Left lobe of liver (tissue), 2 donors: ENCODE data around the gene SLC34A3. TPM values are rescaled to one million over a fixed set of nuclear protein-coding genes. Genes with fewer than 3 reads are reported as not detected.
"Not testable (repeated sequence)": the region's sequence is repeated elsewhere in the genome, so short reads cannot be mapped to it uniquely, and the experiment has no call there.

Source experiments
- ATAC-seq: fragments of 200-7000 bp; cut with Tn5 transposase; one replicate; pipeline ENCODE4 v1.9.1; 2020; ENCODE audit warnings: mild to moderate bottlenecking, moderate library complexity
- DNase-seq: peaks from one replicate; pipeline ENCODE4 v3.0.0-alpha.2; 2020; ENCODE audit warnings: low spot score
- total RNA-seq: library from RNA; stranded (reverse); gene quantifications from one replicate; pipeline ENCODE4 v1.2.1, GENCODE V29; 2021
- donor health status: DM: no; HTN: no; CAD: no; lungs with moderate emphysema.
- donor health status: DM: no; HTN: yes; CAD: no.

SLC34A3 gene
- total RNA-seq, 1 donor from 2014 or later = not detected

- ATAC-seq (peak; percentile 25), DNase-seq (peak; percentile 68)
These were observed 11.0 kb downstream of the SLC34A3 start for GRCh38 chr9:137241490-137242268.

- ATAC-seq (no peak), DNase-seq (no peak)
These were observed 11.8 kb downstream of the SLC34A3 start for GRCh38 chr9:137242269-137243203.

- not testable (repeated sequence) for ATAC-seq, DNase-seq
These were observed 12.5 kb downstream of the SLC34A3 start for GRCh38 chr9:137243266-137243625.

GRCh38 chr9:137243626-137244485 is 13.2 kb downstream of the SLC34A3 start:
- no peak for DNase-seq

GRCh38 chr9:137244486-137245449 is 14.1 kb downstream of the SLC34A3 start:
- ATAC-seq (no peak), DNase-seq (no peak)

More at GRCh38 chr9:137243626-137244485, 13.2 kb downstream of the SLC34A3 start:
- no peak for ATAC-seq

- ATAC-seq = no peak
These were observed 15.0 kb downstream of the SLC34A3 start for GRCh38 chr9:137245450-137246421.

GRCh38 chr9:137247135-137247915 is 16.6 kb downstream of the SLC34A3 start:
- ATAC-seq = peak; percentile 43
- DNase-seq = no peak

More at GRCh38 chr9:137245450-137246421, 15.0 kb downstream of the SLC34A3 start:
- DNase-seq = no peak

GRCh38 chr9:137247916-137248175 is 17.1 kb downstream of the SLC34A3 start:
- no peak for DNase-seq
- no peak for ATAC-seq

- DNase-seq (no peak), ATAC-seq (no peak)
These were observed 19.9 kb downstream of the SLC34A3 start for GRCh38 chr9:137250329-137251193.

GRCh38 chr9:137251194-137251461 is 20.4 kb downstream of the SLC34A3 start, which contains the start of gene STPG3:
Gene STPG3, plus strand, starts transcription at chr9:137251286. Its CDS starts 1 bp downstream, at chr9:137251287.
- no peak for DNase-seq
- ATAC-seq = no peak

GRCh38 chr9:137251490-137252268 is 21.0 kb downstream of the SLC34A3 start:
- DNase-seq = no peak
- no peak for ATAC-seq

- no peak for DNase-seq
- no peak for ATAC-seq
These were observed 22.1 kb downstream of the SLC34A3 start for GRCh38 chr9:137252555-137253506.

GRCh38 chr9:137253717-137254623 is 23.3 kb downstream of the SLC34A3 start:
- ATAC-seq = peak; percentile 74
- DNase-seq = peak; percentile 82
